Bronchial epithelial cell (primary cell): ENCODE measurements around the gene EFCAB6. TPM values are rescaled to one million over a fixed set of nuclear protein-coding genes. Genes with fewer than 3 reads are reported as not detected.
A peak's percentile ranks its signal among the peaks of the same experiment; 100 is the strongest.

Experiments
- DNase-seq: peaks from one replicate; pipeline ENCODE4 v3.0.0-alpha.2; 2010; ENCODE audit warnings: low read depth
- FAIRE-seq: peaks from 2 replicates; lab custom pipeline; 2011; peaks lifted over from hg19 to GRCh38; lab: Jason Lieb, UNC
- H3K27me3 ChIP-seq: 2 replicates; pipeline ENCODE4 v1.5.1; 2011; ENCODE audit warnings: low read length; ENCODE audit not compliant: control insufficient read depth, insufficient read depth
- H3K36me3 ChIP-seq: 2 replicates; pipeline ENCODE4 v1.5.1; 2011; ENCODE audit warnings: low read length; ENCODE audit not compliant: control insufficient read depth, insufficient read depth
- H3K4me3 ChIP-seq: 2 replicates; pipeline ENCODE4 v1.5.1; 2011; ENCODE audit warnings: mild to moderate bottlenecking, low read depth, low read length, control low read depth
- total RNA-seq: library from RNA; depleted of rRNA; stranded (reverse); fragments of >200 nt; gene quantifications from 2 replicates; pipeline ENCODE4 v1.2.1, GENCODE V29; 2014
- TF ChIP-seq, protein P1 (sequence below): IDR thresholded peaks from 2 replicates; pipeline ENCODE4 v1.5.1; 2011; ENCODE audit warnings: mild to moderate bottlenecking, moderate library complexity, low read length, control low read depth, inconsistent platforms; ENCODE audit not compliant: insufficient read depth, severe bottlenecking

Gene EFCAB6
- total RNA-seq, 1 donor from 2014 or later = 0.26 TPM

DNA sequence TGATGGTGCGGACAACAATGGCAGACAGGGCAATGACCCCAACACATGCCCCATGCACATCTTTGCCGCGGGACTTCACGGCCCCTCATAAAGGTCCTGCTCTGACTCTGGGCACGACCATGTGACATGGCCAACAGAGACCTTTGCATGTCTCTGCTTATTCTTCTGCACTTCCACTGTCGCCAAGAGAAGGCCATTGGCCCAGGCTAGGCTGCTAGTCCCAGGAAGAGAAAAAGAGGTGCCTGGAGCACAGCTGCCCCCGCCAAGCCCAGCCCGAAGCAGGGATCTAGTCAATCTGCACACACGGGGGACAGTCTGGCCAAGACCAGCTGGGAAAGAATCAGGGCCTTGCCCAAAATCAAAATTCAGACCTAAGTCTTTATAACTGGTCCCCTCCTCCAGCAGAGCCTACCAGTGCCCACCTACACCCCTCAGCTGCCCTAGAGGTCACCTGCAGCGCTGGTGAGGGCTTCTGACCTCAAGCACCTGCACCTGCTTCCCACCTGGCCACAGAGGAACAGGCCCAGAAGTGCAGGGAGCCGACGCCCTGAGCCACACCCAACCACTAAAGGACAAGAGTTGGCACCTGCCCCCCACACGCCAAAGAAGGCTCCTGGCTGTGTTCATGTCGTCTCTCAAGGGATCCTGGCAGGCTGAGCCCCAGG, 42.1 kb upstream of the EFCAB6 start:
- Histone ChIP-seq H3K4me3 (no peak overlapping the region), H3K36me3 (no peaks in the 10 kb centered on the region), H3K27me3 (peaks cover 8% of the 10 kb centered on the region)
- TF ChIP-seq, protein P1, sequence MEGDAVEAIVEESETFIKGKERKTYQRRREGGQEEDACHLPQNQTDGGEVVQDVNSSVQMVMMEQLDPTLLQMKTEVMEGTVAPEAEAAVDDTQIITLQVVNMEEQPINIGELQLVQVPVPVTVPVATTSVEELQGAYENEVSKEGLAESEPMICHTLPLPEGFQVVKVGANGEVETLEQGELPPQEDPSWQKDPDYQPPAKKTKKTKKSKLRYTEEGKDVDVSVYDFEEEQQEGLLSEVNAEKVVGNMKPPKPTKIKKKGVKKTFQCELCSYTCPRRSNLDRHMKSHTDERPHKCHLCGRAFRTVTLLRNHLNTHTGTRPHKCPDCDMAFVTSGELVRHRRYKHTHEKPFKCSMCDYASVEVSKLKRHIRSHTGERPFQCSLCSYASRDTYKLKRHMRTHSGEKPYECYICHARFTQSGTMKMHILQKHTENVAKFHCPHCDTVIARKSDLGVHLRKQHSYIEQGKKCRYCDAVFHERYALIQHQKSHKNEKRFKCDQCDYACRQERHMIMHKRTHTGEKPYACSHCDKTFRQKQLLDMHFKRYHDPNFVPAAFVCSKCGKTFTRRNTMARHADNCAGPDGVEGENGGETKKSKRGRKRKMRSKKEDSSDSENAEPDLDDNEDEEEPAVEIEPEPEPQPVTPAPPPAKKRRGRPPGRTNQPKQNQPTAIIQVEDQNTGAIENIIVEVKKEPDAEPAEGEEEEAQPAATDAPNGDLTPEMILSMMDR = no peak
- DNase-seq (no peak), FAIRE-seq (no peak)

DNA sequence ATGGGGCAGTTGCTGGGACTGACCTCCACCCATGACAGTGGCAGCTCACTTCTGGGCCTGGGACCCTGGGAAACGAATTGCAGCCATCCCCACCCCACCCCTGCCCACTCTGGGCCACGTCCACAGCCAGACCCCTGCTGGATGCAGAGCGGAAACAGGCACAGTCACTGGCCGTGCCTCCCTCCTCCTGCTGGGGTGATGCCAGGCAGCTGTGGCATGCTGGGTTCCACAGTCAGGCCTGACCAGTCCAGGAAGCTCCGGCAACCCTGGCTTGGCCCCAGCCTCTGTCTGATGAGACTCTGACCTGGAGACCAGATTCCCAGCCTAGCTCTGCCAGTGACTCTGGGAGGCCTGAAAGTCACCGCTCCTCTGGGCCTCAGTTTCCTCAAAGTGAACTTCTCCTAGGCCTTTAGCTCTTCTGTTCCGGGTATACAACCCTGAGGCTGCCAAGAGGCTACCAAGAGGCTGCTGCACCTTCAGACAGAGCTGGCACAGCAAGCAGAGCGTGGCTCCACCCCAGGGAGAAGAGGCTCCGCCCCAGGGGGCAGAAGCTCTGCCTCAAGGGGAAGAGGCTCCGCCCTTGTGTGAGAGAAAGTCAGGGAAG, 41.3 kb upstream of the EFCAB6 start:
- peaks cover 8% of the 10 kb centered on the region for H3K27me3 ChIP-seq
- TF ChIP-seq, protein P1 = no peak
- FAIRE-seq (no peak), DNase-seq (no peak)
- no peaks in the 10 kb centered on the region for H3K36me3 ChIP-seq
- H3K4me3 ChIP-seq = no peak overlapping the region

DNA sequence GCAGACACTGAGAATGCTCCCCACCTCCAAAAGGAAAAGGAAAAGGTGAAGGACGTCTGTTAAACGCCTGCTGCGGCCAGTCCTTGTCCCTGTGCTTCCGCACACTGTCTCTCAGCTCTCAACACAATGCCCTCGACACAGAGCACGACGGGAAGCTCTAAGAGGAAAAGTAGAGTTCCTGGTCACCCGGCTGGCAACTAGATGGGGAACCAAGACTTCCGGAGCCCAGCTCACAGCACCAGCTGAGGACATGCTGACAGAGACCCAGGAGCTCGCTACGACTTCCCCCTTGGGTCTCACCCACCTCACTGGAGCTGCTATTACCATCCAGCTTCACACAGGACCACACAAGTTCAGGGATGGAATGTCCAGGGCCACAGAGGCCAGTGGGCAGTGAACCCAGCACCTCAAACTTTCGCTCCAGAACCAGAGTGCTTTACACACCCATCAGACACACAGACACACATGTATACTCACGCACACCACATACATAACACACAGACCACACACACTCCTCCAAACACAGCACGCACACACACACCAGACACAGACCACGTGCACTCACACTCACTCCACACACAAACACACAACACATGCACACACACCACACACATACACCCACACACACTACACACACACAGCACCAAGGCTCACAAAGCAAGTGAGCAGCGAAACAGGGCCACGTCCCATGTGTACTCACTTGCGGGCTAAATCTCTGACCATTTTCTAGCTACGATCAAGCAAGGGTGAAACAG, 40.6 kb upstream of the EFCAB6 start:
- H3K4me3 ChIP-seq = no peak overlapping the region
- peak; percentile 97 for FAIRE-seq
- no peak for DNase-seq
- TF ChIP-seq, protein P1 = no peak
- H3K36me3 ChIP-seq = no peaks in the 10 kb centered on the region
- peaks cover 8% of the 10 kb centered on the region for H3K27me3 ChIP-seq

DNA sequence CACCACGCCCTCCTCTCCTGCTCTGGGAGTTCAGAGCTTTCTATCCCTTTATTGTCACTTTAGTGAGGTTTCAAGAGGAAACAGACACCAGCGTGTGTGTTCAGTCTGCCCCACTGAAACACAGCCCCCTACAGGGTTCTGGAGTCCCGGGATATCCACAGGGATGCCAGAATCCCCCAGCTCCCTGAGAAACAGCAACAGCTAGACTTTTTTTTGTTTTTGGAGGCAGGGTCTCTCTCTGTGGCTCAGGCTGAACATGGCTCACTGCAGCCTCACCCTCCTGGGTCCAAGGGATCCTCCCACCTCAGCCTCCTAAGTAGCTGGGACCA, 39.8 kb upstream of the EFCAB6 start:
- H3K27me3 ChIP-seq = peaks cover 8% of the 10 kb centered on the region
- H3K4me3 ChIP-seq = no peak overlapping the region
- FAIRE-seq = no peak
- DNase-seq = no peak
- H3K36me3 ChIP-seq = no peaks in the 10 kb centered on the region
- TF ChIP-seq, protein P1 = no peak

DNA sequence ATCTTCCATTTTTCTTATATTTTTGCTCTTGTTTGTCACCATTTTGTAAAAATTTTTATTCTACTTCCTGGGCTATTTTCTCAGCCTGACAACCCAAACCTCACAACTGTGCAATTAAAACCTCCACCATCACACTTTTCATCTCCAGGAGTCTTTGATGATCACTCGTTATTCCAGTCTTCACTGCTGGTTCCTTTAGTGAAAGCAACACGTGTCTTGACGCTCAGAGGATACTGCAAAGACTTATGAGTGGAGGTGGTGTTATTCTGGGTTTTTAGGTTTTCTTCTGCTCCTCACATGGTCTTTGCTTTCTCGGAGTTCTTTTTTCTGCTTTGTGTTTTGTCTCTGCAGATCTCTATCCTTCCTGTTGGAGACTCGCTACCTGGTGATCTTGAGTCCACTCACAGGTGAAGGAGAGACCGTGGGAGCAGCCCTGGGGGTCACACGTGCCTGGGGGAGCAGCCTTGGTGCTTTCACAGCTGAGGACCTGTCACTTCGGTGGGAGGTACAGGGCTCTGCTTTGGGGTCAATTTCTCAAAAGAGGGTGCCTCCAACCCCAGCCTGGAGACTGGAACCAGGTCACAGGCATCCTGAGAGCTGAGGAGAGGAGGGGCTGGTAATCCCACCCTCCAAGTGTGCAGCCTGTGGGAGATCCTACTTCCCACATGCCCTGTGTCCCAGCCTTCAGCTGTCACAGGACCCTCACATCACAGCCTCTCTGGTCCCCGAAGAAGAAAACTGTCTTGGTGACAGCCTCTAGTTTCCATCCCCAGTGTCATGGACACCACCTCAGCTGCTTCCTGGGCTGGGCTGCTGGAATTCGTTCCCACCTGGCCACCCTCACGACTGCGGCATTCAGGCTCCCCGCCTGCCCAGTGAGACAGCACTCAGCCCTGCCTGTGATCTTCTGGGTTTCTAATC, 39.2 kb upstream of the EFCAB6 start:
- no peak overlapping the region for H3K4me3 ChIP-seq

More for the DNA sequence above, 39.2 kb upstream of the EFCAB6 start:
- DNase-seq = no peak
- FAIRE-seq = no peak
- TF ChIP-seq, protein P1 = no peak
- no peaks in the 10 kb centered on the region for H3K36me3 ChIP-seq
- H3K27me3 ChIP-seq = peaks cover 8% of the 10 kb centered on the region
